HG03175 (cell line): ENCODE data around the gene DSTN.

Source experiments
- ATAC-seq: cut with Tn5 transposase; IDR thresholded peaks from one replicate; pipeline ENCODE4 v1.9.1; 2021; ENCODE audit warnings: mild to moderate bottlenecking, moderate library complexity; ENCODE audit not compliant: unreplicated experiment

DSTN gene

GRCh38 chr20:17579369-17580039, 9.6 kb downstream of the DSTN start:
- no peak for ATAC-seq

- ATAC-seq: no peak
These were observed 11.0 kb downstream of the DSTN start for GRCh38 chr20:17580895-17581294.

GRCh38 chr20:17583126-17583525, 13.3 kb downstream of the DSTN start:
- no peak for ATAC-seq

GRCh38 chr20:17584689-17585088, 14.8 kb downstream of the DSTN start:
- ATAC-seq: no peak

- ATAC-seq: no peak
These were observed 16.4 kb downstream of the DSTN start for GRCh38 chr20:17586250-17586649.

- no peak for ATAC-seq
These were observed 17.3 kb downstream of the DSTN start for GRCh38 chr20:17587148-17587547.

GRCh38 chr20:17587824-17588223, 17.9 kb downstream of the DSTN start:
- ATAC-seq: no peak

- ATAC-seq: no peak
These were observed 19.4 kb downstream of the DSTN start for GRCh38 chr20:17589161-17589834.

- ATAC-seq: no peak
These were observed 20.4 kb downstream of the DSTN start for GRCh38 chr20:17590245-17590644.

GRCh38 chr20:17593902-17594301, 24.0 kb downstream of the DSTN start:
- no peak for ATAC-seq

- no peak for ATAC-seq
These were observed 24.6 kb downstream of the DSTN start for GRCh38 chr20:17594443-17594842.

- no peak for ATAC-seq
These were observed 26.0 kb downstream of the DSTN start for GRCh38 chr20:17595856-17596255.

- no peak for ATAC-seq
These were observed 28.2 kb downstream of the DSTN start for GRCh38 chr20:17598013-17598550.

GRCh38 chr20:17601957-17602356, 32.1 kb downstream of the DSTN start:
- no peak for ATAC-seq

- no peak for ATAC-seq
These were observed 32.6 kb downstream of the DSTN start for GRCh38 chr20:17602493-17602892.

GRCh38 chr20:17605131-17605660, 35.3 kb downstream of the DSTN start:
- no peak for ATAC-seq

GRCh38 chr20:17606001-17606400, 36.1 kb downstream of the DSTN start:
- no peak for ATAC-seq

- no peak for ATAC-seq
These were observed 39.0 kb downstream of the DSTN start for GRCh38 chr20:17608701-17609497.

GRCh38 chr20:17609811-17610377, 40.0 kb downstream of the DSTN start:
- ATAC-seq: no peak

- ATAC-seq: no peak
These were observed 40.9 kb downstream of the DSTN start for GRCh38 chr20:17610566-17611289.

GRCh38 chr20:17611290-17611539, 41.3 kb downstream of the DSTN start:
- ATAC-seq: no peak
